HepG2 (cell line): ENCODE data around the gene KLHL35. TPM values are rescaled to one million over a fixed set of nuclear protein-coding genes. Genes with fewer than 3 reads are reported as not detected.

Experiments used
- AKAP8 ChIP-seq: sonication (generic); formaldehyde crosslinking; IDR thresholded peaks from 2 replicates; pipeline ENCODE4 v1.5.1; 2020; ENCODE audit warnings: mild to moderate bottlenecking, missing genetic modification reagents
- CBX1 ChIP-seq: IDR thresholded peaks from one replicate; pipeline ENCODE4 v1.6.1; 2016; ENCODE audit warnings: antibody characterized with exemption, low read depth
- CREM ChIP-seq, 2 experiments: sonication (generic) in 1 of 2; formaldehyde crosslinking in 1 of 2; IDR thresholded peaks; 2 replicates each; pipeline versions ENCODE4 v1.4.0 to v1.6.1; 2016 to 2020; ENCODE audit warnings: antibody characterized with exemption in 1 of 2, mild to moderate bottlenecking in 1 of 2, missing genetic modification reagents in 1 of 2
- ETV6 ChIP-seq: sonication (generic); formaldehyde crosslinking; conservative IDR thresholded peaks from 2 replicates; pipeline ENCODE4 v1.4.0; 2020; ENCODE audit warnings: missing genetic modification reagents
- HES4 ChIP-seq: sonication (generic); formaldehyde crosslinking; IDR thresholded peaks from 2 replicates; pipeline ENCODE4 v1.9.0; 2021; ENCODE audit warnings: mild to moderate bottlenecking, missing genetic modification reagents, borderline replicate concordance
- HHEX ChIP-seq: IDR thresholded peaks from 2 replicates; pipeline ENCODE4 v1.6.1; 2016; ENCODE audit warnings: control low read depth
- HOXA5 ChIP-seq: sonication (generic); formaldehyde crosslinking; IDR thresholded peaks from 2 replicates; pipeline ENCODE4 v1.4.0; 2020; ENCODE audit warnings: missing genetic modification reagents
- MEIS1 ChIP-seq: sonication (generic); formaldehyde crosslinking; IDR thresholded peaks from 2 replicates; pipeline ENCODE4 v1.9.0; 2021; ENCODE audit warnings: mild to moderate bottlenecking, missing genetic modification reagents, moderate library complexity, borderline replicate concordance
- SIN3B ChIP-seq: fragments of 150-350 bp; IDR thresholded peaks from 2 replicates; pipeline ENCODE4 v1.6.1; 2014; ENCODE audit warnings: low read length
- ZNF224 ChIP-seq: sonication (generic); formaldehyde crosslinking; IDR thresholded peaks from 2 replicates; pipeline ENCODE4 v1.5.0; 2020; ENCODE audit warnings: mild to moderate bottlenecking, missing genetic modification reagents
- ZNF460 ChIP-seq: sonication (generic); formaldehyde crosslinking; IDR thresholded peaks from 2 replicates; pipeline ENCODE4 v1.5.1; 2020; ENCODE audit warnings: missing genetic modification reagents, mild to moderate bottlenecking, borderline replicate concordance
- ZNF543 ChIP-seq: sonication (generic); formaldehyde crosslinking; IDR thresholded peaks from 2 replicates; pipeline ENCODE4 v1.4.0; 2020; ENCODE audit warnings: mild to moderate bottlenecking, missing genetic modification reagents
- ZNF619 ChIP-seq: sonication (generic); formaldehyde crosslinking; IDR thresholded peaks from 2 replicates; pipeline ENCODE4 v1.4.0; 2020; ENCODE audit warnings: mild to moderate bottlenecking, missing genetic modification reagents
- ZNF7 ChIP-seq: IDR thresholded peaks from 2 replicates; pipeline ENCODE4 v1.6.1; 2016; ENCODE audit warnings: missing biosample characterization, missing genetic modification reagents
- ZSCAN12 ChIP-seq: sonication (generic); formaldehyde crosslinking; IDR thresholded peaks from 2 replicates; pipeline ENCODE4 v1.9.0; 2021; ENCODE audit warnings: mild to moderate bottlenecking, missing genetic modification reagents
- polyA plus RNA-seq, 8 experiments: library from polyadenylated mRNA; depleted of rRNA in 3 of 8; stranded (reverse) in 7 of 8; unstranded in 1 of 8; fragments of >200 nt; fragmentation: Illumina TruSeq in 4 of 8; extraction: Trizol in 4 of 8; gene quantifications; 2 replicates each; pipeline versions ENCODE4 v1.2.1 to v1.2.3, GENCODE V29; 2011 to 2016; ENCODE audit warnings: low read depth in 4 of 8, missing spikeins in 1 of 8, mixed read lengths in 1 of 8; ENCODE audit not compliant: insufficient read depth in 1 of 8
- total RNA-seq, 5 experiments: library from RNA; depleted of rRNA; stranded (reverse); fragments of >200 nt; fragmentation: Illumina TruSeq; extraction: Trizol; gene quantifications; 2 replicates each; pipeline ENCODE4 v1.2.3, GENCODE V29; 2016; ENCODE audit warnings: low read depth in 1 of 5
- TF ChIP-seq, protein P1 (sequence below): IDR thresholded peaks from 2 replicates; pipeline ENCODE4 v1.6.1; 2016; ENCODE audit warnings: low read depth
- TF ChIP-seq, protein P2 (sequence below): fragments of 450-650 bp; IDR thresholded peaks from 2 replicates; pipeline ENCODE4 v1.6.1; 2016
- TF ChIP-seq, protein P3 (sequence below): sonication (generic); formaldehyde crosslinking; IDR thresholded peaks from 2 replicates; pipeline ENCODE4 v1.9.0; 2021; ENCODE audit warnings: missing genetic modification reagents, borderline replicate concordance
- TF ChIP-seq, protein P4 (sequence below): sonication (generic); formaldehyde crosslinking; IDR thresholded peaks from 2 replicates; pipeline ENCODE4 v1.4.0; 2020; ENCODE audit warnings: missing genetic modification reagents; ENCODE audit errors: not compliant biosample characterization
- TF ChIP-seq, protein P5 (sequence below): sonication (generic); formaldehyde crosslinking; IDR thresholded peaks from 2 replicates; pipeline ENCODE4 v1.4.0; 2020; ENCODE audit warnings: missing genetic modification reagents, borderline replicate concordance

Gene KLHL35
- total and polyA plus RNA-seq, 2 of the 13 experiments (the other 11 are each of a cell fraction or from before 2014, with no cell fraction given) = not detected

DNA sequence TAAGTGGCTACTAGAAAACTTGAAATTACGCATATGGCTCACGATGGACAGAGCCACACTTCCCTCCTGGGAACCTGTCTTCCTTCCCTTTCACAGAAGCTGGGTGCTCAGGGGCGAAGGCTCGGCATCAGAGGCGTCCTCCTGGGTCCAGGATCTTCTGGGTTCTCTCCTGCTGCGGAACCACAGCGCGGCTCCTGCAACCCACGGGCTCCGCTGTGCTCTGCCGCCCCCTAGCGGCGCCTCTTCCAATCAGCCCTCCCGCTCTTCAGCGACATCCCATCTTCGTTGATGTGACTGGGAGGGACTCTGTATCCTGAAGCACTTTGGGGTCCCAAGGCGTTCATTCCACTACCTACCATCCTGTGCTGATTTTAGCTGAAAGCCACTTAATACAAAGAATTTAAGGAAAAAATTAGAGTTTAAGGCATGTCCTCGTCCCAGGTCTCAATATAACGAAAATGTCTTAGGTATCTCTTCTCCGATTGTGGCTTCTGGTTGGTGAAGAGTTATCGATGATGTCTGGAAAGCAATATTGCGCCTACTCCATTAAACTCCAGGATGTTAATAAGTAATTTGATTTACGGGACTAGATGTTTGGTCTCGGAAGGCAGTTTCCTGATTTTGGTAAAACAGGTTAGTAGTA, 48.4 kb downstream of the KLHL35 start (continued):
- TF ChIP-seq, protein P1, sequence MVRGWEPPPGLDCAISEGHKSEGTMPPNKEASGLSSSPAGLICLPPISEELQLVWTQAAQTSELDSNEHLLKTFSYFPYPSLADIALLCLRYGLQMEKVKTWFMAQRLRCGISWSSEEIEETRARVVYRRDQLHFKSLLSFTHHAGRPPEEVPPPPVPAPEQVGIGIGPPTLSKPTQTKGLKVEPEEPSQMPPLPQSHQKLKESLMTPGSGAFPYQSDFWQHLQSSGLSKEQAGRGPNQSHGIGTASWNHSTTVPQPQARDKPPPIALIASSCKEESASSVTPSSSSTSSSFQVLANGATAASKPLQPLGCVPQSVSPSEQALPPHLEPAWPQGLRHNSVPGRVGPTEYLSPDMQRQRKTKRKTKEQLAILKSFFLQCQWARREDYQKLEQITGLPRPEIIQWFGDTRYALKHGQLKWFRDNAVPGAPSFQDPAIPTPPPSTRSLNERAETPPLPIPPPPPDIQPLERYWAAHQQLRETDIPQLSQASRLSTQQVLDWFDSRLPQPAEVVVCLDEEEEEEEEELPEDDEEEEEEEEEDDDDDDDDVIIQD (CRISPR knock-in tag) = no peak
- TF ChIP-seq ZSCAN12 (no peak), ZNF619 (no peak), HHEX (CRISPR knock-in tag) (no peak), AKAP8 (CRISPR knock-in tag) (no peak), ZNF543 (CRISPR knock-in tag) (no peak), HOXA5 (CRISPR knock-in tag) (peak; percentile 52; the same call in 1 of the 2 replicates), SIN3B (no peak), ZNF460 (CRISPR knock-in tag) (no peak), ZNF7 (CRISPR knock-in tag) (no peak), ETV6 (CRISPR knock-in tag) (no peak), CBX1 (no peak), CREM (IDR thresholded peaks at IDR 0.05) (no peak), CREM (CRISPR knock-in tag; IDR thresholded peaks at IDR 0.05) (no peak), ZNF224 (no peak), HES4 (CRISPR knock-in tag) (no peak), MEIS1 (CRISPR knock-in tag) (no peak)
- TF ChIP-seq, protein P2, sequence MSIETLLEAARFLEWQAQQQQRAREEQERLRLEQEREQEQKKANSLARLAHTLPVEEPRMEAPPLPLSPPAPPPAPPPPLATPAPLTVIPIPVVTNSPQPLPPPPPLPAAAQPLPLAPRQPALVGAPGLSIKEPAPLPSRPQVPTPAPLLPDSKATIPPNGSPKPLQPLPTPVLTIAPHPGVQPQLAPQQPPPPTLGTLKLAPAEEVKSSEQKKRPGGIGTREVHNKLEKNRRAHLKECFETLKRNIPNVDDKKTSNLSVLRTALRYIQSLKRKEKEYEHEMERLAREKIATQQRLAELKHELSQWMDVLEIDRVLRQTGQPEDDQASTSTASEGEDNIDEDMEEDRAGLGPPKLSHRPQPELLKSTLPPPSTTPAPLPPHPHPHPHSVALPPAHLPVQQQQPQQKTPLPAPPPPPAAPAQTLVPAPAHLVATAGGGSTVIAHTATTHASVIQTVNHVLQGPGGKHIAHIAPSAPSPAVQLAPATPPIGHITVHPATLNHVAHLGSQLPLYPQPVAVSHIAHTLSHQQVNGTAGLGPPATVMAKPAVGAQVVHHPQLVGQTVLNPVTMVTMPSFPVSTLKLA = no peak
- TF ChIP-seq, protein P3, sequence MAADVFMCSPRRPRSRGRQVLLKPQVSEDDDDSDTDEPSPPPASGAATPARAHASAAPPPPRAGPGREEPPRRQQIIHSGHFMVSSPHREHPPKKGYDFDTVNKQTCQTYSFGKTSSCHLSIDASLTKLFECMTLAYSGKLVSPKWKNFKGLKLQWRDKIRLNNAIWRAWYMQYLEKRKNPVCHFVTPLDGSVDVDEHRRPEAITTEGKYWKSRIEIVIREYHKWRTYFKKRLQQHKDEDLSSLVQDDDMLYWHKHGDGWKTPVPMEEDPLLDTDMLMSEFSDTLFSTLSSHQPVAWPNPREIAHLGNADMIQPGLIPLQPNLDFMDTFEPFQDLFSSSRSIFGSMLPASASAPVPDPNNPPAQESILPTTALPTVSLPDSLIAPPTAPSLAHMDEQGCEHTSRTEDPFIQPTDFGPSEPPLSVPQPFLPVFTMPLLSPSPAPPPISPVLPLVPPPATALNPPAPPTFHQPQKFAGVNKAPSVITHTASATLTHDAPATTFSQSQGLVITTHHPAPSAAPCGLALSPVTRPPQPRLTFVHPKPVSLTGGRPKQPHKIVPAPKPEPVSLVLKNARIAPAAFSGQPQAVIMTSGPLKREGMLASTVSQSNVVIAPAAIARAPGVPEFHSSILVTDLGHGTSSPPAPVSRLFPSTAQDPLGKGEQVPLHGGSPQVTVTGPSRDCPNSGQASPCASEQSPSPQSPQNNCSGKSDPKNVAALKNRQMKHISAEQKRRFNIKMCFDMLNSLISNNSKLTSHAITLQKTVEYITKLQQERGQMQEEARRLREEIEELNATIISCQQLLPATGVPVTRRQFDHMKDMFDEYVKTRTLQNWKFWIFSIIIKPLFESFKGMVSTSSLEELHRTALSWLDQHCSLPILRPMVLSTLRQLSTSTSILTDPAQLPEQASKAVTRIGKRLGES (CRISPR knock-in tag) = no peak
- TF ChIP-seq, protein P4, sequence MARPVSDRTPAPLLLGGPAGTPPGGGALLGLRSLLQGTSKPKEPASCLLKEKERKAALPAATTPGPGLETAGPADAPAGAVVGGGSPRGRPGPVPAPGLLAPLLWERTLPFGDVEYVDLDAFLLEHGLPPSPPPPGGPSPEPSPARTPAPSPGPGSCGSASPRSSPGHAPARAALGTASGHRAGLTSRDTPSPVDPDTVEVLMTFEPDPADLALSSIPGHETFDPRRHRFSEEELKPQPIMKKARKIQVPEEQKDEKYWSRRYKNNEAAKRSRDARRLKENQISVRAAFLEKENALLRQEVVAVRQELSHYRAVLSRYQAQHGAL (CRISPR knock-in tag) = no peak
- TF ChIP-seq, protein P5, sequence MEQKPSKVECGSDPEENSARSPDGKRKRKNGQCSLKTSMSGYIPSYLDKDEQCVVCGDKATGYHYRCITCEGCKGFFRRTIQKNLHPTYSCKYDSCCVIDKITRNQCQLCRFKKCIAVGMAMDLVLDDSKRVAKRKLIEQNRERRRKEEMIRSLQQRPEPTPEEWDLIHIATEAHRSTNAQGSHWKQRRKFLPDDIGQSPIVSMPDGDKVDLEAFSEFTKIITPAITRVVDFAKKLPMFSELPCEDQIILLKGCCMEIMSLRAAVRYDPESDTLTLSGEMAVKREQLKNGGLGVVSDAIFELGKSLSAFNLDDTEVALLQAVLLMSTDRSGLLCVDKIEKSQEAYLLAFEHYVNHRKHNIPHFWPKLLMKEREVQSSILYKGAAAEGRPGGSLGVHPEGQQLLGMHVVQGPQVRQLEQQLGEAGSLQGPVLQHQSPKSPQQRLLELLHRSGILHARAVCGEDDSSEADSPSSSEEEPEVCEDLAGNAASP (CRISPR knock-in tag) = peak; percentile 51
